HG02571 (cell line): Measurements from ENCODE around the gene CPM.

Experiments used
- ATAC-seq: cut with Tn5 transposase; IDR thresholded peaks from one replicate; pipeline ENCODE4 v1.9.1; 2021; ENCODE audit warnings: mild to moderate bottlenecking, moderate library complexity; ENCODE audit not compliant: unreplicated experiment

CPM gene

DNA sequence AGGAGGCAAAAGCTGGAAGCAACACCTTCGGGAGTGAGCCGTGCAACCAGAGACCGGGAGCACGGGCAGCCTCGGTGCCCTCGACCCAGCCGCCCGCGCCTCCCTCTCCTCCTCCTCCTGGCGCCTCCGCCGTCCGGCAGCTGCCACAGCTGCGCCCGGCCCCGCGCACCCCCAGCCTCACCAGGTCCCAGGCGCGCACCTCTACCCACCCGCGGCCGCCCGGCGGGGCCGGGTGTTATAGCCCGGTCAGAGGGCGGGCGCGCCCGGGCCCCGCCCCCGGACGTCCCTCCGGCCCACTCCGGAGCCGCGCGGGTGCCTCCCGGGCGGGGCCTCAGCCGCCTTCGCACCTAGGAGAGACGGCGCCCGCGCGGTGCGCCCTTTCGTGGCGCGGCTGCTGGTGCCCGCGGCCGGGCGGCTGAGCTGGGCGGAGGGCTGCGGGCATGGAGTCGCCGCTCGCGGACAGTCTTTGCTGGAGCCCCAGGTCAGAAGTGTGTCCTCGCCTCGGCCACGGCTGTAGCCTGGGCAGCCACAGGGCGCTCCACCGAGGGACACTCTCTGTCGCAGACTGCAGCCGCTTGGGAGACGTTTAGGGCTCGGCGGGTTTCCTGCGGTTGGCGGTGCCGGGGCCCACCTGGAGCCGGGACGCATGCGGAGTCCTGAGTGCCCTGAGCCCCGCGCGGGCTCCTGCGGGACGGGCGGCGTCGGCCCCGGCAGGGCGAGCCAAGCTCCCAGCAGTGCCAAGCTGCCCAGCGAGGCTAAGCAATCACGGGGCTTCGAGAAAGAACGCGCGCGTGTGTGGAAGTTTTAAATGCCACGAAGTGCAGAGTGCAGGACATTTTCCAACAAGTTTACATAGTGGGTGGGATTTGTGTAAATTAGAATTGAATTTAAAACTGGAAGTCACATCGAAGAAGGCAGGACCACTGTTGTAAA is at the start of gene CPM:
TSS of gene CPM (minus strand) at position 211 of the 933 bp plus-strand sequence. CDS start 334 bp downstream, outside the sequence.
- peak; percentile 89 for ATAC-seq

GRCh38 chr12:68981516-68981915 is 48.5 kb upstream of the CPM start:
- ATAC-seq: no peak

GRCh38 chr12:68980476-68981212 is 47.7 kb upstream of the CPM start:
- no peak for ATAC-seq

DNA sequence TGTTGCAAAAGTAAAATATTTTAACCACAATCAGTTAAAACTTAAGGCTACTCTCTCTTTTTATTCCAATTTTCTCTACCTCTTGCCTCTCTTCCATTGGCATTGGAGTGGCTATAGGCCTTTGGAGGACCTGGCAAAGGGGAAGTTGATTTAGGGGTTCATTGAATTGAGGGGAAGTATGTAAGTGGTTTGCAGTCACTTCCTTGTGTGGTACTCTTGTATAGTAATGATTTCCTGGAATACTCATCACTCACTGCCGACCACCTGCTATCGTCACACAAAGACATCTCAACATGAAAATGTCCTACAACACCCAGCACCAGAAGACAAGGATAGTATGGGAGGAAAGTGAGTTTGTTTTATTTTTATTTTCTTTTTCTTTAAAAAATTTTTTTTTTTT is 45.7 kb upstream of the CPM start:
- ATAC-seq: no peak

- no peak for ATAC-seq
Measured at GRCh38 chr12:68977909-68978610, 45.1 kb upstream of the CPM start.

DNA sequence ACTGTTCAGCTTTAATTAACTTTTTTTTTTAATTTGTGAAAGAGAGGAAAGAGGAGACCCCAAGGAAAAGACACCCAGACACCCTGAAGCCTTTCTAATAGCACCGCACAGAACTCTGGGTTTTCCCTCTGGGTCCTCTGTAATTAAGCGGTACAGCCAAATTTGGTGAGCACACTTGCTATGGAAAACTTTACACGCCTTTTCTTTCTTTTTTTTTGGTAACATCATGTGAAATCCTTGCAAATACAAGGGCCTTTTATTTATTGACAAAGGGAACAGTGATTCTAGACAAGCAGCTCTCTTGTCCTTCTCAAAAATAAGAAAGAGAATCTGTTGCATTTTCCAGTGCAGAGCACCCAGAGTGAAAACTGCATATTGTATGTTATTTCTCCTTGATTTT is 44.4 kb upstream of the CPM start:
- ATAC-seq: no peak

- ATAC-seq: no peak
Measured at GRCh38 chr12:68976395-68976841, 43.4 kb upstream of the CPM start.

- ATAC-seq: no peak
Measured at GRCh38 chr12:68975811-68976210, 42.8 kb upstream of the CPM start.

DNA sequence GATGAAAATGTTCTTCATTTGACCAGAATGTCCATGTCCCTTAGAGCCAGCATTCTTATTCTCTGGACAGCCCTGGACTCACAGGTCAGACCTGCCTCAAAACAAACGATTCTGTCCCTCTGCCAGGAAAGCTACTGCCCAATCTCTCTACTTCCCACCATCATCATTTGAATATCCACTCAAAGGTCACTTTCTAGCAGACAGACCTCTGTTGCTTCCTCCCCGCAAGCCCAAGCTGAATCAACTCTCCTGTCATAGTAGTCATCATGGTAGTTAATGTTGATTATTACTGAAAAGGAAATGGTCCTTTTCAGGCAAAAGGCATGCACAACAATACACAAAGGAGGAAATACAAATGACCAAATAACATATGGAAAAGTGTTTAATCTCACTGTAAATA is 39.6 kb upstream of the CPM start:
- no peak for ATAC-seq

DNA sequence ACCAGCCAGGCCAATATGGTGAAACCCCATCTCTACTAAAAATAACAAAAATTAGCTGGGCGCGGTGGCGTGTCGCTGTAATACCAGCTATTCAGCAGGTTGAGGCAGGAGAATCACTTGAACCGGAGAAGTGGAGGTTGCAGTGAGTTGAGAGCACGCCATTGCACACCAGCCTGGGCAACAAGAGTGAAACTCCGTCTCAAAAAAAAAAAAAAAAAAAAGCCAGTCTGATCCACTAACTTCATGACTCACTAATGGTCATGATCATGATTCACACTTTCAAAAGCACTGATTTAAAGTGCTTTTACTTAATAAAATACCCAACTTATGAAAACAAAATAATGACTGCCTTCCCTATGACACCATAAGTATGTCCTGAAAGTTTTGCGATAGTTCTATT is 38.4 kb upstream of the CPM start:
- ATAC-seq: no peak

DNA sequence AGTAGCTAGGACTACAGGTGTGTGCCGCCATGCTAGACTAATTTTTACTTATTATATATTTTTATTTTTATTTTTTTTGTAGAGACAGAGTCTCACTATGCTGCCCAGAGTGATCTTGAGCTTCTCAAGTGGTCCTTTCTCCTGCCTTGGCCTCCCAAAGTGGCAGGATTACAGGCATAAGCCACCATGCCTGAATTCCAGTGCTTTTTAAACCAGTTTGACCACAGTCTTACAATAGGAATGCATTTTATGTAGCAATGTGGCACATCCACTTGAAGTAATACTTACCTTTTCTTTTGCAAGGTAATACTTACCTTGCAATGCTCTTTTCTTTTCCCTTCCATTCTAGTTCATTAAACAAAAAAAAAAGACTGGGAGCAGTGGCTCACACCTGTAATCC is 38.0 kb upstream of the CPM start:
- ATAC-seq: no peak

DNA sequence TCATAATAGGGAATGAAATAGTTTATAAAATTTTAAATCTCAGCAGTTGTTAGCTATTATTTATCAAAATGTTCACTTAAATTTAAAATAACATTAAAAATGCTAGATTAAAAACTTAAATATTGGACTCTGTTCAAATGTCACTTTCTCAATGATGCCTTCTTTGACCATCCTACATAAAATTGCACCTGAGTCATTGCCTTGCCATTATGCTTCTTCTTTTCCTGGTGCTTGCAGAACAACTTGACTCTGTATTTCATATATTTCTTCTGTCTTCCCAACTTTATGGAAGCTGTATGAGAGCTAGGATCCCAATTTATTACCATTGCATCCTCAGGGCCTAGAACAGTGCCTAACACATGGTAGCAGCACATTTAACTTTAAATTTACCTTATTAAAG is 37.3 kb upstream of the CPM start:
- ATAC-seq: no peak

- no peak for ATAC-seq
Measured at GRCh38 chr12:68967046-68967445, 34.1 kb upstream of the CPM start.

DNA sequence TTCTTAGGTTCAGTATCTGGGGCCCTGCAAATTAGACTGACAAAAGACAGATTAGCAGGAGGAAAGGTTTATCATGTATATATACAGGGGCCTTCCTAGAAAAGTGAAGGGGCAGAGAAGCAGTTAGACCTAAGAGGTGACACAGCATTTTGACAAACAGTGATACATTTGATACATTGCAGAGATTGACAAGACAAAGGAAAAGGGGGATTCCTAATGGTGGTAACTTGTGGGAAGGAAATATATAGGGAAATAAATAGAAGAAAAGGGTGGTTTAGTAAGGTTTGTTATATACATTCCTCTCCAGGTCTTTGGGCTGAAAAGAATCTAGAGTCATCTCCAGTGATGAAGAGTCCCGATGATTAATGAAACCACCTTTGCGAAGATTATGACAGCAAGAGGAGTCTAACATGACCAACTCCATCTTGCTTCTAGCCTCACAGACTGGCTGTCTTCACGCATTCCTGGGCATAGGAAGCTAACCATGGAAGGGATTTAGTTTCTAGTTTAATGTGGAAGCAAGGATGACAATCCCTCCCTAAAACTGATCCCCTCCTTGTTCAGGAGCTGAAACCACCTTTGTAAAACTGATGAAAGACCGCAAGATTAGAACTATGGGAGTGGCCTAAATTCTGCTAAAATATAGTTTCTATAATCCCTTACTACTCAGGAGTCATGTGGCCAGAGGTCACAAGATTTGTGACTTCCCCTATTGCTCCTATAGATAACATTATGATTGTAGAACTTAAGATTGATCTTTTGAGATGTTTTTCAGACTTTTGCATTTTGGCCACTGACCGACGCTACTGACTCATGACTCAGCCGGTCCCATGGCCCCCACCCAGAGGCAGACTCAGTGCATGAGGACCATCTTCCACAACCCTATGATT is 31.1 kb upstream of the CPM start:
- no peak for ATAC-seq

- ATAC-seq: no peak
Measured at GRCh38 chr12:68962877-68963855, 30.2 kb upstream of the CPM start.

DNA sequence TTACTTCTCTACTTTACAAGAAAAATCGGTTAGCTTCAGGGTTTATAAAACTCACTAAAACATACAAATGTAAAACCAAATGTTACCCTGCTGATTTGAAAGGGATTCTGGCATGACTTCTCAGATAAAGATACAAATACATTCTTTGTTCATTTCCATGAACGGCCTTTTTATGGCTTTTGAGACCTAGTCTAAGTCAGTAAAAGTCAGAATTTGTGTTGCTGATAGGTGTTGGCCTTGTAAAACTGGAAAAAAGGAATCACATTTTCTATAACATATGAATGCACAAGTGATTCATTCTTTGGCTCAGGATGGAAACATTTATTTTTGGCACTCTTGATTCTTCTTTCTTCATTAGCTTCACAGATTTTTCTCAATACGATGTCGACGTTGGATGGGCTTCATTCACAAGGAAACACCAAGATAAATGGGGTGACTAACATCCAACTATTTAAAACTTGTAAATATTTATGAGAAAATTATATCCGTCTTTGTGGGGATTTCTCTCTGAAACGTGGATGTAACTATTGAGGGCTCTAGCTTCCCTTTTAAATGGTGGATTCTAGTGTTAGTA is 27.0 kb upstream of the CPM start:
- ATAC-seq: no peak

- ATAC-seq: no peak
Measured at GRCh38 chr12:68959143-68959858, 26.3 kb upstream of the CPM start.

GRCh38 chr12:68958322-68958721 is 25.4 kb upstream of the CPM start:
- peak; percentile 85 for ATAC-seq
